Lower leg skin (tissue), 3 donors: ENCODE results near the gene DNAJC8.

Source experiments
- POLR2A ChIP-seq, 2 donors: fragments of 450-650 bp; IDR thresholded peaks; one replicate each; pipeline ENCODE4 v1.6.1; 2016 to 2017; ENCODE audit warnings: antibody characterized with exemption in 2 of 2, mild to moderate bottlenecking in 1 of 2, moderate library complexity in 1 of 2
- TF ChIP-seq, protein P1 (sequence below), 3 donors: fragments of 450-650 bp; IDR thresholded peaks; one replicate each; pipeline ENCODE4 v1.5.1; 2016; ENCODE audit warnings: antibody characterized with exemption in 3 of 3, mild to moderate bottlenecking in 3 of 3, moderate library complexity in 2 of 3

DNA sequence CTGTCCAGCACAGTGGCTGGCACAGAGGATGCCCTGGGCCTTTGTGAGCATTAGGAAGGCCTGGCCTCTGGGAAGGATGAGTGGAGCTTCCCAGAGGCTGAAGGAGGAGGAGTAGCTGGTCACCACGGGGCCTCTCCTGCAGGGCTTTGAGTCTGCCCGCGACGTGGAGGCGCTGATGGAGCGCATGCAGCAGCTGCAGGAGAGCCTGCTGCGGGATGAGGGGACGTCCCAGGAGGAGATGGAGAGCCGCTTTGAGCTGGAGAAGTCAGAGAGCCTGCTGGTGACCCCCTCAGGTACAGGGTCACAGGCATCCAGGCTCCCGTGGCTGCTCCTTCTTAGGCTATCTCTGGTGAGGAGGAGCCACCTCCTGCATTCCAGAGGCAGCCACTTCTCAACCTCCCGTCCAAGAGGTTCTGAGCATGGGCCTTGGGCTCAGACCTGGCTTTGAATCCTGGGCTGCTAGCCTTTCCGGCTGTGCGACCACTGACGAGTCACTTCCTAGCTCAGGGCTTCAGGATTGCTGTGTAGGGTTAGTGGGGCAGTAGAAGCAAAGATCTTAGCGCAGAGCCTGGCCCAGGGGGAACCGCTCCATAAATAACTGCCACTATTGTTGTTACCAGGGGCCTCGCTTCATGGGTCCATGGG lies 40.5 kb upstream of the DNAJC8 start:
- no peak for TF ChIP-seq POLR2A (IDR thresholded peaks at IDR 0.05)
- TF ChIP-seq, protein P1, sequence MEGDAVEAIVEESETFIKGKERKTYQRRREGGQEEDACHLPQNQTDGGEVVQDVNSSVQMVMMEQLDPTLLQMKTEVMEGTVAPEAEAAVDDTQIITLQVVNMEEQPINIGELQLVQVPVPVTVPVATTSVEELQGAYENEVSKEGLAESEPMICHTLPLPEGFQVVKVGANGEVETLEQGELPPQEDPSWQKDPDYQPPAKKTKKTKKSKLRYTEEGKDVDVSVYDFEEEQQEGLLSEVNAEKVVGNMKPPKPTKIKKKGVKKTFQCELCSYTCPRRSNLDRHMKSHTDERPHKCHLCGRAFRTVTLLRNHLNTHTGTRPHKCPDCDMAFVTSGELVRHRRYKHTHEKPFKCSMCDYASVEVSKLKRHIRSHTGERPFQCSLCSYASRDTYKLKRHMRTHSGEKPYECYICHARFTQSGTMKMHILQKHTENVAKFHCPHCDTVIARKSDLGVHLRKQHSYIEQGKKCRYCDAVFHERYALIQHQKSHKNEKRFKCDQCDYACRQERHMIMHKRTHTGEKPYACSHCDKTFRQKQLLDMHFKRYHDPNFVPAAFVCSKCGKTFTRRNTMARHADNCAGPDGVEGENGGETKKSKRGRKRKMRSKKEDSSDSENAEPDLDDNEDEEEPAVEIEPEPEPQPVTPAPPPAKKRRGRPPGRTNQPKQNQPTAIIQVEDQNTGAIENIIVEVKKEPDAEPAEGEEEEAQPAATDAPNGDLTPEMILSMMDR (IDR thresholded peaks at IDR 0.05): no peak
